Fibroblast of skin of scalp (primary cell): ENCODE results near the gene VANGL1. TPM values are rescaled to one million over a fixed set of nuclear protein-coding genes. Genes with fewer than 3 reads are reported as not detected.
A peak's percentile ranks its signal among the peaks of the same experiment; 100 is the strongest.
"Not testable (repeated sequence)": the region's sequence is repeated elsewhere in the genome, so short reads cannot be mapped to it uniquely, and the experiment has no call there.

Experiments
- DNase-seq: peaks from one replicate; pipeline ENCODE4 v3.0.0-alpha.2; 2013
- polyA plus RNA-seq, 2 experiments: library from polyadenylated mRNA; unstranded; fragments of 120-200 nt; gene quantifications; one replicate each; pipeline ENCODE4 v1.2.1, GENCODE V29; 2013; ENCODE audit not compliant: insufficient read length in 2 of 2

Gene VANGL1
- 11.2 TPM for polyA plus RNA-seq (2013, experiment 1 of 2; ENCODE audit: insufficient read length)
- 11.7 TPM for polyA plus RNA-seq (2013, experiment 2 of 2; ENCODE audit: insufficient read length)

DNA sequence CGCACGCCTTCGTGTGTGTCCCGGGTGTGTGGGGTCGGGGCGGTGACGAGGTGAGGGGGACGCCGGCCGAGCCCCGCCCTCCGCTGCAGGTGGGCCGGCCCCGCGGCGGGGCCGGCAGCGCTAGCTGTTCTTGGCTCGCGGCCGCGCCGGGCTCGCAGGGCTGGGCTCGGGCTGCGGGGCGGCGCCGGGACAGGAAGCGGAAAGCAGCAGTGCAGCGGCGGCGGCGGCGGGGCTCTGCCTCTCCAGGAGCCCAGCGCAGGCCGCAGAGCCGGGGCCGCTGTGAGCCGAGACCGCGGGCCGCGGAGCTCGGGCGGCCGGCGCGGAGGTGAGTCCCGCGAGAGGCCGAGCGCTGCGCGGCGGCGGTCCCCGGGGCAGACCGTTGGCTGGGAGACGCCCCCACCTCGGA lies at the start of gene VANGL1:
TSS of gene VANGL1 (plus strand) at position 209 of the 406 bp plus-strand sequence. CDS start 9,444 bp downstream, outside the sequence.
- peak; percentile 68 for DNase-seq

DNA sequence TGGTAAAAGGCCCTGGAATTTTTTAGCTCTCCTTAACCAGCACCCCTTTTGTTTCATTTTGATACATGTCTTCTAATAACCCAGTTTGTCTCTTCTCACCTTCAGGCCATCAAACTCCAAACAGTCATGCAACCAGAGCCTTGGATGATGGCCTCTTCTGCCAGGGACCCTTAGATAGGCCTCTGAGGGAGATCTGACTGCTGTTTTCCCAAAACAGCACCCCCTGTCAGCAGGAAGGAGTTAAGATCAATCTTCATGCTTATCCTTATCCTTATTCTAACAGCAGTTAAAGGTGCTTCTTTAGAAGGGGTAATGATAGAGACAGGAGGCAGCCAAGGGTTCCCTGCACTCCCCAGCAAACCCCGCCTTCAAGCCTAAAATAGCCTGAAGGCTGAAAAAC lies 49.5 kb upstream of the VANGL1 start:
- no peak for DNase-seq

DNA sequence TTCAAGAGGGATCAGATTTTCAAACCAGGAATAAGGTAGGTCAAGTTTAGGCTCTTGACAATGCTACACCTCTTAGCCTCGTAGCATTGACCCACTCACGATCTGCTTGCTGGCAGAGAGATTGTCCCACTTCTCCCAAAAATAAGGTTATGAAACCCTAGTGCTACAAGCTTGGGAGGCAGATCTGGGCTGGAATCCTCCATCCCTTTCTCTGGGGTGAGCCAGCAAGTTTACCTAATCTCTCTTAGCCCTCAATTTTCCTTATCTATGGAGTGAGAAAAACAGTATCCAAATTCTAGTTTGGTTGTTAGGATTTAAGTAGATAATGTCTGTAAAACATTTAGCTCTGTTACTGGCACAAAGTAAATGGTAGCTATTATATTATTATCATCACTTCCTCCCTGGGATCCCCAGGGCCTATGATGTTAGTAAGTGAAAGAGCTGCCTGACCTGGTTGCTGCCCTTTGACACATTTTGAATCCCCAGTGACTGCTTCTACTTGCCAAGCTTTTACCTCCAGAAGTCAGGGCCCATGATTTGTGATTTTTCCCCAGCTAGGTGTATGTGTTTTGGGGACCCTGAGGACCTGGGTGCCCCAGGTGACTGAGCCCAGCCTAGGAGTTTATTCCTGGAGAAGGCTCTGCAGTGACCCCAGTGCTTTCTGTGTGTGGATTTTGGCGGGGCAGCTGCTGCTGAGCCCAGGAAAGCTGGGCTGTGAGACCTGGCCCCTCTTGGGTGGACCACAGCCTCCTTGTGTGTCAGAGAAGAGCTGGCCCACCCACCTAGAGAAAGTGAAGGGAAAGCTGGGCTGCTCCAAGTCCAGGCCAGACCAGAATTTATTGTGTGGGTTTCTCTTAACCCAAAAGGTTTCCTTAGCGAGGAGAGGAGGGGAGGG lies 48.2 kb upstream of the VANGL1 start:
- no peak for DNase-seq

GRCh38 chr1:115594600-115594999 lies 47.2 kb upstream of the VANGL1 start:
- DNase-seq = no peak

- peak; percentile 98 for DNase-seq
These were observed 46.3 kb upstream of the VANGL1 start for GRCh38 chr1:115595279-115596079.

- peak; percentile 68 for DNase-seq
These were observed 45.5 kb upstream of the VANGL1 start for GRCh38 chr1:115596080-115596780.

DNA sequence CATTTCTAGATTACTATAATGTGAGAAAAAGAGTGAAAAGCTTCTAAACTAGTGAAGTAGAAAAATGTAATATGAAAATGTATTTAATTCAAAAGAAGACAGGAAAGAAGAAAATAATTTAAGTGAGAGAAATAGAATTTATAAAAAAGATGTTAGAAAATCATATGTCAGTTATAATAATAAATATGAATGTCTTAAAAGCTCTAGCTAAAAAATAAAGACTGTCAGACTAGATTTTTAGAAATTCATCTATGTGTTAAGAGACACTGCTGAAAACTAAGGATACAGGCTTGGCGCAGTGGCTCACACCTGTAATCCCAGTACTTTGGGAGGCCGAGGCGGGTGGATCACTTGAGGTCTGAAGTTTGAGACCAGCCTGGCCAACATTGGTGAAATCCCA lies 37.3 kb upstream of the VANGL1 start:
- DNase-seq = no peak

DNA sequence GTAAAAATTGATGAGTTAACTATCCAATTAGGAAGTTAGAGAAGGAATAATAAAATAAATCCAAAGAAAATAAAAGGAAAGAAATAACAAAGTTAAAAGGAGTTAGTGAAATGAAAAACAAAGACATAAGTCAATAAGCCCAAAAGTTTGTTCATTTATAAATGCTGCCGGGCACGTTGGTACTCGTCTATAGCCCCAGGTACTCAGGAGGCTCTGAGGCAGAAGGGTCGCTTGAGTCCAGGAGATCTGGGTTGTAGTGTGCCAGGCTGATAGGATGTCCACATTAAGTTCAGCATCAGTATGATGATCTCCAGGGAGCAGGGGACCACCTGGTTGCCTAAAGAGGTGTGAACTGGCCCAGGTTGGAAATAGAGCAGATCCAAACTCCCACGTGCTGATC lies 35.5 kb upstream of the VANGL1 start:
- DNase-seq = no peak

DNA sequence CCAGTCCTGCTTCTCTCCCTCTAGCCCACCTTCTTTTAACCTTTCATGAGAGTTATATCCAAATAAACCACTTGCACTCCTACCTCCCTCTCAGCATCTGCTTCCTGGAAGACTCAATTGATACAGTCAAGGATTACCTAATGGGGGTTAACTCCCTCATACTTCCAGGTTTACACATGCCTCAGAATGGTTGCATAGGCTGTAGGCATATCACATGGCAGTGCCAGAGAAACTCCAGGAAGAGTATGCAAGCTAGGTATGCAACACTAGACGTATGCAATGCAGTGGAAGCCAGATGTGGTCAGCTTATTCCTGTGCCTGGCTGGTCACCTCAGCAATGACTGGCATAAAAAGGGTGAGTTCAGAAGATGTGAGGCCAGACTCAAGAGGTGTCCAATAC lies 32.7 kb upstream of the VANGL1 start:
- no peak for DNase-seq

- no peak for DNase-seq
These were observed 28.0 kb upstream of the VANGL1 start for GRCh38 chr1:115613767-115614166.

- no peak for DNase-seq
These were observed 21.3 kb upstream of the VANGL1 start for GRCh38 chr1:115620453-115620852.

DNA sequence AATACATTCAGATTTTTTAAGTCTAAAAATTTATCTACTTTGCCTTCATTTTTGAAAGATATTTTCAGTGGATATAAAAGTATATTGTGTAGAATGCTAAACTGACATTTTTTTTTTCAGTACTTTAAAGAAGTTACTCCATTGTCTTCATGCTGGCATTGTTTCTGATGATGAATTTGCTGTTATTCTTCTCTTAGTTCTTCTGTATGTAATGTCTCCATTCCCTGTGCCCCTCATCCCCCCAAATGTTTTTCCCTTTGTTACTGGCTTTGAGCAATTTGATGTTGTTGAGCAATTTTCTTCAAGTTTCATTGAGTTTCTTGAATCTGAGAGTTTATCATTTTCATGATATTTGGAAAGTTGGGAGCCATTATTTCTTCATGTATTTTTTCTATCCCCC lies 20.8 kb upstream of the VANGL1 start:
- DNase-seq = no peak

GRCh38 chr1:115624859-115625258 lies 16.9 kb upstream of the VANGL1 start:
- peak; percentile 7 for DNase-seq

GRCh38 chr1:115630342-115630741 lies 11.4 kb upstream of the VANGL1 start:
- DNase-seq = no peak

DNA sequence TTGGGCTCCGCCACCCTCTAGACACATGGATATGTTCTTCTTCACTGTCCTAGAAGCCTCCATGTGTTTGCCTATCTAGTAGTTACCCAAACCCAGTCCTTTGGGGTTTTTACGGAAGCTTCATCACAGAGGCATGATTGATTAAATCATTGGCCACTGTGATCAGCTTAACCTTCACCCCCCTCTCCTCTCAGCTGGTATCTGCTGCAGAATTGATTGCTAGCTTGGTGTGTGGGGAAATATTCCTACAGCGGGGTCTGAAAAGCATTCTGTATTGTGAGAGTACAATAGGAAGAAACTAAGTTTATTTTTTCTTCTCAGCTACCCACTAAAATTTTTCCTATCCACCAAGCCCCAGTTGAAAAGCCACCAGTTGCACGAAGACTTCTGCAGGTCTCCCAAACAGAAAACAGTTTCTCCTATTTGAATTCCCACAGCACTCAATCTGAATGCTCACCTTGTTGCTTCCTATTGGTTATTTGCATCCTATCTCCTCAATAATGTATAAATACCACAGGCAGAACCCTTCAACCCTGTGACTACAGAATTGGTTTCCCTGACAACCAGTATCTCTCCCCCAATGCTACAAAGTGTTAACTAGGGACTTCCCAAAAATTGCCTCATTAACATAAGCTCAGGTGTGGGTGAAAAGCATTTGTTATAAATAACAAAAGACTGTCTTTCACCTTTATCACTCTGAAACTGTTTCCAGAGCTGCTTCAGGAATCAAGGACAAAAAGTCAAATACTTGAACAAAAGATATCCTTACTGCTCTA lies 9.3 kb upstream of the VANGL1 start:
- no peak for DNase-seq

- not testable (repeated sequence) for DNase-seq
These were observed 8.2 kb upstream of the VANGL1 start for GRCh38 chr1:115633606-115634005.

- DNase-seq = not testable (repeated sequence)
These were observed 4.5 kb upstream of the VANGL1 start for GRCh38 chr1:115637247-115637646.

DNA sequence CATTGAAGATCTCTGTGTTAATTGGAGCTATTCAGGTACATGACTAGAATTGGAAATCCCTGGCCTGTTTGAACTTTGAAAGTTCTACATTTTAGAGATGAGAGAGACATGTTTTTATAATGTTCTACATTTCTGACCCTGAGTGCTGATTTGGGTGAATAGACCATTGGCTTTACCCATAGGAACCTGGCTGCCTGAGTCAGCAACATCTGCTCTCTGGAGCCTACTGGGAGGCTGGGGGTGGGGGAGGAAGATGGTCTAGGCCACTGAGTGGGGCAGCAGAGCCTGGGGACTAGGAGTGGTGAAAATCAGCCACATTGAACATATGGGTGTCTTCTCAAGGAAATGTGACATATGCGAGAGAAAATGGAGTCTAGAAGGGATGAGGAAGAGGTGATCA lies 1.4 kb upstream of the VANGL1 start:
- no peak for DNase-seq

GRCh38 chr1:115642168-115643072 lies 650 bp downstream of the VANGL1 start:
- peak; percentile 30 for DNase-seq

DNA sequence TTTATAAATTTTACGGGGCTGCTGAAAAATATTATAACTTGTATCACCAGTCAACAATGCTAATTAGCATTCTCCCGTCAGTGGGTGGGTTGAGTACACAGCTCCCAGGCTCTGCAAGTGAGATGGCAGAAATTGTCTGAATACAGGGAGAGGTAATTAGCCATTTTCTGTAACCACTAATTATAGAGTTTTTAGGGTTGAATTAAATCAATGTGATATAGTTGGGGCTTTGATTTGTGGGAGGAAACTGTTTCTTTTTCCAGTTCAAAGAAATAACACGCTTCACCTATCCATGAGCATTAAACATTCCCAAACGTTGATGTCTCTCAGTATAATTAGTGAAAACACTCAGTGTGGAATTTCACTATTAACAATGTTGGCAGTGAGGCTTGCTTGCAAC lies 1.5 kb downstream of the VANGL1 start:
- no peak for DNase-seq

DNA sequence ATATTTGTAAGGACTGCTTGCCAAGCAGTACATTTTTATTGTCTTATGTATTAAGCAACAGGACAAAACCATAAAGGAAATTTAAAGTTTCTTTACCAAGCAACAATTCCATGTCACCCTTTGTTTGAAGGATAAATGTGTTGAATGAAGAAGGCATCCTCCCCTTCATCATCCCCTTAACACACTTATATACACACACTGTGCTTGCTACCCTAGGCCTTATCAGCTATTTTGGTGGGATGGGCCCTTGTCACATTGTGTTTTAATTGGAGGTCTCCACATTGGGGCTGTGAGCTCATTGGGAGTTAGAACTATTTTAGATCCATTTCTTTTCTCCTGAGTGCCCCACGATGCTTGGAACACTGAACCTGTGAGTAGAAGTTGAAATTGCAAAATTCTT lies 1.9 kb downstream of the VANGL1 start:
- DNase-seq = no peak
